ENCODE data around the gene GPR137C. TPM values are rescaled to one million over a fixed set of nuclear protein-coding genes. Genes with fewer than 3 reads are reported as not detected.
"Not testable (repeated sequence)": the region's sequence is repeated elsewhere in the genome, so short reads cannot be mapped to it uniquely, and the experiment has no call there.

GPR137C gene
- total RNA-seq, 4 donors from 2014 or later, result 0.10 to 0.42 (median 0.38) TPM; not detected in 1

DNA sequence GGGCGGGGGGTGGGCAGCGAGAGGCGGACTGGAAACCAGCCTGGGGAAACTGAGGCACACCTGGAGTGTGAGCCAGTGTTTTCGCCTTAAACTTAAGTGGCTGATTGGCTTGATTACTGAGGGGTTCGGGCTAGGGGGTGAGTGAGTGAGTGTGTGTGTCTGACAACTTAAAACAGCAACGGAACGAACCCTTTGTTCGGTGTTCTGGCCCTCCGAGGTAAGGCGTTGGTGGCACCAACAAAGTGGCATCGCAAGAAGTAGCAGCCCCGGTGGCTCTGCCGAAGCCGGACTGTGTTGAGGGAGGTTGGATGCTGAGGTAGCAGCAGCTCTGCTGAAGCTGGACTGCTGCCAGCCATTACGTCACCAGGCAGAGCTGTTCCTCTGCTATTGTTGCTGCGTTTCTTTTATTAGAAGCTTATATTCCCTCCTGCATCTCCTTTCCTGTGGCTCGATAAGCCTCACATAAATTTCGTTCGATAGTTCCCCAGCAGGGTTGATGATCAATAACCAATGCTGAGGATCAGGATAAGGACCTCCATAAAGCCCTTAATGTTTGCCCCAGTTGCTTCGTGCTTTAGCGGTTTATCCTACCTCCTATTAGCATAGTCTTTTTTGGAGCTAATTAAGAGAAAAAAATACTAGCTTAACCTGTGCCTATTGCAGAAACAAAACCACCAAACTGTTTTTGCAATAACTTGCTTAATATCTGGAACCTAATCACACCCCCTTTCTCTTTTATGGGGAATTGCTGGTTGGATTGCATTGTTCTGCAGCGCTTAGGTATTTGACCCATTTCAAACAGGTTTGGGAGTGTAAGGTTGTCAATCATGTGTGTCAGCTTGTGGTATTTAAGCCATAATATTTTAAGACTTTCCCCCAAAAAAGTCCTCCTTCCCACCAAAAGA lies 1.3 kb downstream of the GPR137C start:
- intact Hi-C loops (cut with DNase I; ENCODE audit: low total_unique reads) (loop anchor here (1.0 to 10.0 kb wide), 5 partner anchors 141 to 569 kb away; partner anchors contain the start of genes ERO1A, FERMT2, GNPNAT1 and PSMC6), in situ Hi-C loops (cut with MboI; ENCODE audit: low sequenced_read_pairs in 4 of 4) (loop anchor here in 2 of 4 donors (10.0 to 25.0 kb wide), 3 partner anchors 131 to 408 kb away; partner anchors contain the start of genes ERO1A (in 1 of the 2) and FERMT2 (in 1 of the 2))
- peak overlapping the region; percentile 87 to 95 (median 93) for H3K27ac ChIP-seq
- TF ChIP-seq POLR2A (IDR thresholded peaks at IDR 0.05), result peak; percentile 24 to 28
- TF ChIP-seq, protein P1, sequence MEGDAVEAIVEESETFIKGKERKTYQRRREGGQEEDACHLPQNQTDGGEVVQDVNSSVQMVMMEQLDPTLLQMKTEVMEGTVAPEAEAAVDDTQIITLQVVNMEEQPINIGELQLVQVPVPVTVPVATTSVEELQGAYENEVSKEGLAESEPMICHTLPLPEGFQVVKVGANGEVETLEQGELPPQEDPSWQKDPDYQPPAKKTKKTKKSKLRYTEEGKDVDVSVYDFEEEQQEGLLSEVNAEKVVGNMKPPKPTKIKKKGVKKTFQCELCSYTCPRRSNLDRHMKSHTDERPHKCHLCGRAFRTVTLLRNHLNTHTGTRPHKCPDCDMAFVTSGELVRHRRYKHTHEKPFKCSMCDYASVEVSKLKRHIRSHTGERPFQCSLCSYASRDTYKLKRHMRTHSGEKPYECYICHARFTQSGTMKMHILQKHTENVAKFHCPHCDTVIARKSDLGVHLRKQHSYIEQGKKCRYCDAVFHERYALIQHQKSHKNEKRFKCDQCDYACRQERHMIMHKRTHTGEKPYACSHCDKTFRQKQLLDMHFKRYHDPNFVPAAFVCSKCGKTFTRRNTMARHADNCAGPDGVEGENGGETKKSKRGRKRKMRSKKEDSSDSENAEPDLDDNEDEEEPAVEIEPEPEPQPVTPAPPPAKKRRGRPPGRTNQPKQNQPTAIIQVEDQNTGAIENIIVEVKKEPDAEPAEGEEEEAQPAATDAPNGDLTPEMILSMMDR (IDR thresholded peaks at IDR 0.05 in 4 of 5, conservative IDR thresholded peaks at IDR 0.05 in 1 of 5), result no peak
- no peaks in the 10 kb centered on the region for H3K9me3 ChIP-seq
- peak; percentile 54 to 71 for DNase-seq
- peaks cover 16 to 19% of the 10 kb centered on the region in 2 donors for H3K4me1 ChIP-seq
- H3K4me3 ChIP-seq, result peak overlapping the region; percentile 75 to 92 (median 90)
- H3K27me3 ChIP-seq, result no peaks in the 10 kb centered on the region
- no peak for ATAC-seq
- H3K36me3 ChIP-seq, result no peaks in the 10 kb centered on the region

DNA sequence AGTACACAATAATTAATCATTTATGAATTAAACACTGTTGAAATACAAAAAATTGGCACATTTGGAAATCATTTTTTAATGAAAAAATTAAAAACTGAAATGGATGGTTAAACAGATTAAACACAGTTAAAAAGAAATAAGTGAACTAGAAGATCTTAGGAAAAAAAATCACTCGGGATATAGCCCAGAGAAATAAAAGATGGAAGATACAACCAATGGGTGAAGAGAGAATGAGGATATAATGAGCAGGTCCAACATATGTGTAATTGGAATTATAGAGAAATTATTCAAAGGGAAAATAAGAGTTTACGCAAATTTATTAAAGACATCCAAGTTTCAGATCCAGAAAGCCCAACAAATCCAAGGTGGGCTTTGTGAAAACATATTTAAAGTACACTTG lies 6.1 kb downstream of the GPR137C start:
- H3K27ac ChIP-seq, result no peak overlapping the region
- H3K36me3 ChIP-seq, result no peaks in the 10 kb centered on the region
- no peak for TF ChIP-seq POLR2A (IDR thresholded peaks at IDR 0.05)
- TF ChIP-seq, protein P1 (IDR thresholded peaks at IDR 0.05 in 4 of 5, conservative IDR thresholded peaks at IDR 0.05 in 1 of 5), result no peak
- H3K27me3 ChIP-seq, result no peaks in the 10 kb centered on the region
- intact Hi-C loops (cut with DNase I; ENCODE audit: low total_unique reads), result loop anchor here (10.0 kb wide), 1 partner anchor 574 kb away; the partner anchor contains the start of gene RTRAF
- H3K4me1 ChIP-seq, result peaks cover 3 to 5% of the 10 kb centered on the region in 2 donors
- H3K9me3 ChIP-seq, result no peaks in the 10 kb centered on the region
- ATAC-seq, result no peak
- in situ Hi-C loops (cut with MboI; ENCODE audit: low sequenced_read_pairs in 4 of 4), result loop anchor here in 2 of 4 donors (10.0 to 25.0 kb wide), 3 partner anchors 126 to 404 kb away; partner anchors contain the start of genes ERO1A (in 1 of the 2) and FERMT2 (in 1 of the 2)
- DNase-seq, result no peak
- H3K4me3 ChIP-seq, result no peak overlapping the region

DNA sequence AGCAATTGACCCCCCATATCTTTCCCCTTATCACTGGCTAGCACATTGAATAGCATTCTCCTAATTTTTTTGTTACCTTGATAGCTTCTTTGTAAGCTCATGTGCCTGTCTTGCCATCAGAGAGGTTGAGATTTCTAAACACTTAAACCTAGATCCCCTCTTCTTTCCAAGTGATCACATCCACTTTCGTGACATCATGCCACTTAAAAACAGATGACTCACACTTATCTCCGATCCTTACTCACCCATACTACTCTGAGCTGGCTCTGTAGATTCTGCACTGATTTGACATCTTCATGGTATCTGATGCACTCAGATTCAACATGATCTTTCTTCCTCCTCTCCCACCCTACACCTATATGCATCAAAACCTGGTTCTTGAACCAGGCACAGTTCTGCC lies 10.5 kb downstream of the GPR137C start:
- TF ChIP-seq, protein P1 (IDR thresholded peaks at IDR 0.05 in 4 of 5, conservative IDR thresholded peaks at IDR 0.05 in 1 of 5), result no peak
- no peak for TF ChIP-seq POLR2A (IDR thresholded peaks at IDR 0.05)
- H3K27me3 ChIP-seq, result no peaks in the 10 kb centered on the region
- H3K27ac ChIP-seq, result no peak overlapping the region
- H3K36me3 ChIP-seq, result no peaks in the 10 kb centered on the region
- no peaks in the 10 kb centered on the region for H3K9me3 ChIP-seq
- H3K4me3 ChIP-seq, result no peak overlapping the region
- ATAC-seq (no peak), DNase-seq (no peak)
- intact Hi-C loops (cut with DNase I; ENCODE audit: low total_unique reads) (no loop called here), in situ Hi-C loops (cut with MboI; ENCODE audit: low sequenced_read_pairs in 4 of 4) (loop anchor here in 1 of 4 donors (25.0 kb wide), 1 partner anchor 399 kb away; the partner anchor contains the start of gene FERMT2)
- H3K4me1 ChIP-seq, result no peaks in the 10 kb centered on the region

DNA sequence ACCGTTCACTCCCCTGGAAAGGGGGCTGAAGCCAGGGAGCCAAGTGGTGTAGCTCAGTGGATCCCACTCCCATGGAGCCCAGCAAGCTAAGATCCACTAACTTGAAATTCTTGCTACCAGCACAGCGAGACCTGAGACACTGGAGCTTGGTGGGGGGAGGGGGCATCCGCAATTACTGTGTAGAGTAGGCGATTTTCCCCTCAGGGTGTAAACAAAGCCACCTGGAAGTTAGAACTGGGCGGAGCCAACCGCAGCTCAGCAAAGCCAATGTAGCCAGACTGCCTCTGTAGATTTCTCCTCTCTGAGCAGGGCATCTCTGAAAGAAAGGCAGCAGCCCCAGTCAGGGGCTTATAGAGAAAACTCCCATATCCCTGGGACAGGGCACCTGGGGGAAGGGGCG lies 15.8 kb downstream of the GPR137C start:
- intact Hi-C loops (cut with DNase I; ENCODE audit: low total_unique reads); H3K4me1 ChIP-seq; H3K4me3 ChIP-seq; H3K27me3 ChIP-seq; H3K9me3 ChIP-seq; H3K27ac ChIP-seq; H3K36me3 ChIP-seq; DNase-seq; ATAC-seq: not testable (repeated sequence)
- in situ Hi-C loops (cut with MboI; ENCODE audit: low sequenced_read_pairs in 4 of 4), result loop anchor here in 1 of 4 donors (25.0 kb wide), 1 partner anchor 394 kb away; the partner anchor contains the start of gene FERMT2

DNA sequence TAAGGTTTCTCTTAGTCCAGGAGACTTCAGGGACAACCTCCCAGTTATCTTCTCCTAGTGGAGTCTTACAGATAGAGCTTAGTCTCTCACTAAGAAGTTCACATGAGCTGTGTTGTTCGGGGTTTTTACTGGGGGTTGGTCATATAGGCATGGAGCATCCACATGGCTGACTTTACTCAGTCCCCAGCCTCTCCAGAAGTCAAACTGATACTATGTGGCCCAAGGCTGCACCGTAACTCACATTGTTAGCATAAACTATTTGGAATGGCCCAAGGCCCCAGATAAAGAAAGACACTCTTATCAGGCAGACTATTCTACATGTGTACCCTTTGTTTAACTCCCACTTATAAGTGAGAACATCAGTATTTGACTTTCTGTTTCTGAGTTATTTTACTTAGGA lies 23.2 kb downstream of the GPR137C start:
- DNase-seq (no peak), ATAC-seq (no peak)
- peaks cover 0 to 5% (median 0%) of the 10 kb centered on the region in 3 donors for H3K9me3 ChIP-seq
- no peak overlapping the region for H3K27ac ChIP-seq
- no peak overlapping the region for H3K4me3 ChIP-seq
- intact Hi-C loops (cut with DNase I; ENCODE audit: low total_unique reads), result no loop called here
- TF ChIP-seq, protein P1 (IDR thresholded peaks at IDR 0.05 in 4 of 5, conservative IDR thresholded peaks at IDR 0.05 in 1 of 5), result no peak
- no peak for TF ChIP-seq POLR2A (IDR thresholded peaks at IDR 0.05)
- no peaks in the 10 kb centered on the region for H3K4me1 ChIP-seq
- no peaks in the 10 kb centered on the region for H3K36me3 ChIP-seq
- in situ Hi-C loops (cut with MboI; ENCODE audit: low sequenced_read_pairs in 4 of 4), result no loop called here
- H3K27me3 ChIP-seq, result no peaks in the 10 kb centered on the region
